VCaP (cell line): ENCODE results near the gene PRR23E.

Experiments
- H3K27ac ChIP-seq: fragments of 450-650 bp; 2 replicates; pipeline ENCODE4 v1.5.1; 2017
- TF ChIP-seq, protein P1 (sequence below): fragments of 450-650 bp; conservative IDR thresholded peaks from 2 replicates; pipeline ENCODE4 v1.5.1; 2017; ENCODE audit warnings: mild to moderate bottlenecking, moderate library complexity

Gene PRR23E

DNA sequence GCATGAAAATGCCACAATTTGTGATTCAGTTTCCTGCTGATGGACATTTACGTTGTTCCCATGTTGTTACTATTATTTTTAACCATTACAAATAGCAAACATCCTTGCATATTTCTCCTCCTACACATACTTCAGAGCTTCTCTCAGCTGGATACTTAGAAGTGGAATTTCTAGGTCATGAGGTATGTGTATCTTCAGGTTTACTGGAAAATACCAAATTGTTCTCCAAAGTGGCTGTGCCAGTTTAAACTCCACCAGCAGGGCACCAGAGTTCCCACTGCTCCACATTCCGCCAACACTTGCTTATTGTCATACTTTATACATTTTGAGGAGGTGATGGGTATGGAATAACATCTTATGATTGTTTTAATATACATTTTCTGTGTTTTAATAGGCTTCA lies 45.7 kb downstream of the PRR23E start:
- H3K27ac ChIP-seq = no peak overlapping the region
- TF ChIP-seq, protein P1, sequence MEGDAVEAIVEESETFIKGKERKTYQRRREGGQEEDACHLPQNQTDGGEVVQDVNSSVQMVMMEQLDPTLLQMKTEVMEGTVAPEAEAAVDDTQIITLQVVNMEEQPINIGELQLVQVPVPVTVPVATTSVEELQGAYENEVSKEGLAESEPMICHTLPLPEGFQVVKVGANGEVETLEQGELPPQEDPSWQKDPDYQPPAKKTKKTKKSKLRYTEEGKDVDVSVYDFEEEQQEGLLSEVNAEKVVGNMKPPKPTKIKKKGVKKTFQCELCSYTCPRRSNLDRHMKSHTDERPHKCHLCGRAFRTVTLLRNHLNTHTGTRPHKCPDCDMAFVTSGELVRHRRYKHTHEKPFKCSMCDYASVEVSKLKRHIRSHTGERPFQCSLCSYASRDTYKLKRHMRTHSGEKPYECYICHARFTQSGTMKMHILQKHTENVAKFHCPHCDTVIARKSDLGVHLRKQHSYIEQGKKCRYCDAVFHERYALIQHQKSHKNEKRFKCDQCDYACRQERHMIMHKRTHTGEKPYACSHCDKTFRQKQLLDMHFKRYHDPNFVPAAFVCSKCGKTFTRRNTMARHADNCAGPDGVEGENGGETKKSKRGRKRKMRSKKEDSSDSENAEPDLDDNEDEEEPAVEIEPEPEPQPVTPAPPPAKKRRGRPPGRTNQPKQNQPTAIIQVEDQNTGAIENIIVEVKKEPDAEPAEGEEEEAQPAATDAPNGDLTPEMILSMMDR = no peak; the same call in 1 of the 2 replicates

DNA sequence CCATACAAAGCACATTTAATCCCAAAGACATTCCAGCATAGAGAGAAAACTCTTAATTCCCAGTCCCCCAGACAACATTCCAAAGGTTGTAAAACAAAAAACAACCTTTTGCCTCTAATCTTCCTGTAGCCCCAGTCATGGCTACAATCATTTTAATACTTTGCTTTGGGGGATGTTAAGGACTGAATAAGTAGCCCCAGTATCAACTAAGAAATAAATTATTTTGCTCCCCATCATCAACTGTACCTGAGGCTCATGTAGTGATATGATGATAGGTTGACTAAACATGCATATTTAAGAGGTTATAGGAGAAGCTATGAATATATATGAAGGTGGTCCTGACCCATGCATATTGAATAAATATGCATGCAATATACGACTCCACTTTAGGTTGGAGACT lies 54.4 kb downstream of the PRR23E start:
- TF ChIP-seq, protein P1 = no peak
- no peak overlapping the region for H3K27ac ChIP-seq
